SK-N-SH treated with all-trans-retinoic acid at 6 μM for 48 hours (cell line): ENCODE measurements around the gene BMERB1.

Experiments
- ESRRG ChIP-seq: fragments of 250-450 bp; sonication (Bioruptor Pico); IDR thresholded peaks from 2 replicates; pipeline ENCODE4 v1.6.1; 2021; ENCODE audit warnings: mild to moderate bottlenecking
- GLIS3 ChIP-seq: fragments of 250-450 bp; sonication (Bioruptor Pico); IDR thresholded peaks from 2 replicates; pipeline ENCODE4 v1.5.0; 2020; ENCODE audit warnings: mild to moderate bottlenecking, moderate library complexity
- ISL1 ChIP-seq: fragments of 250-450 bp; sonication (Bioruptor Pico); IDR thresholded peaks from 2 replicates; pipeline ENCODE4 v2.1.2; 2022; ENCODE audit warnings: mild to moderate bottlenecking, moderate library complexity
- OSR1 ChIP-seq: fragments of 250-450 bp; sonication (Bioruptor Pico); IDR thresholded peaks from 2 replicates; pipeline ENCODE4 v1.8.0; 2022; ENCODE audit warnings: moderate library complexity, mild to moderate bottlenecking, inconsistent platforms
- PPARA ChIP-seq: fragments of 250-450 bp; sonication (Bioruptor Pico); IDR thresholded peaks from 2 replicates; pipeline ENCODE4 v1.5.0; 2020; ENCODE audit warnings: mild to moderate bottlenecking, borderline replicate concordance
- TCF4 ChIP-seq: fragments of 250-450 bp; sonication (Bioruptor Pico); IDR thresholded peaks from 2 replicates; pipeline ENCODE4 v1.8.0; 2021; ENCODE audit warnings: mild to moderate bottlenecking, moderate library complexity, borderline replicate concordance
- TOX ChIP-seq: fragments of 250-450 bp; sonication (Bioruptor Pico); IDR thresholded peaks from 2 replicates; pipeline ENCODE4 v1.8.0; 2021; ENCODE audit warnings: mild to moderate bottlenecking, moderate library complexity, borderline replicate concordance
- ZFP30 ChIP-seq: fragments of 450-650 bp; formaldehyde crosslinking; IDR thresholded peaks from 2 replicates; pipeline ENCODE4 v1.5.0; 2022; ENCODE audit warnings: mild to moderate bottlenecking, moderate library complexity
- ZNF565 ChIP-seq: fragments of 450-650 bp; formaldehyde crosslinking; conservative IDR thresholded peaks from 2 replicates; pipeline ENCODE4 v1.5.0; 2020; ENCODE audit warnings: low read depth, mild to moderate bottlenecking, moderate library complexity
- ZNF70 ChIP-seq: fragments of 450-650 bp; formaldehyde crosslinking; IDR thresholded peaks from 2 replicates; pipeline ENCODE4 v1.5.0; 2020; ENCODE audit warnings: mild to moderate bottlenecking, moderate library complexity
- TF ChIP-seq, protein P1 (sequence below): fragments of 250-450 bp; sonication (Bioruptor Pico); IDR thresholded peaks from 2 replicates; pipeline ENCODE4 v1.8.0; 2020; ENCODE audit warnings: mild to moderate bottlenecking, moderate library complexity, borderline replicate concordance
- TF ChIP-seq, protein P2 (sequence below): fragments of 250-450 bp; sonication (Bioruptor Pico); IDR thresholded peaks from 2 replicates; pipeline ENCODE4 v1.5.0; 2020; ENCODE audit warnings: mild to moderate bottlenecking, moderate library complexity
- TF ChIP-seq, protein P3 (sequence below): fragments of 250-450 bp; sonication (Bioruptor Pico); IDR thresholded peaks from 2 replicates; pipeline ENCODE4 v1.5.1; 2021; ENCODE audit warnings: mild to moderate bottlenecking, moderate library complexity

DNA sequence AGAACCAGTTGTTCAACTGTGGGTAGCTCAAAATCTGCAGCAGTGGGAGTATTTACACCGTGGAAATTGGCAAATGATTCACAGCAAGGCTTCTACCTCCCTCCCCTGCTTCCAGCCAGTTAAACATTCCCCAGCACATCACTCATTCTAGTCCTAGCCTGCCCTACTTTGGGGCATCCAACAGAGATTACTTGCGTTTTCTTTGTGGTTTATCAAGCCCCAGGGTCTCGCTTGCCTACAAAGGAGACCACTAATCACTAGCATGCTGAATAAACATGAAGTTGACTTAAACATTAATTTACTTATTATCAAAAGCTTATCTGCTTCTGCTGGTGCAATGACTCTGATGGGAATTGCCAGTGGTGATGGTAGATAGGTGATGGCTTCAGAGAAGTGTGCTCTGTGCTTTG lies 114.1 kb downstream of the BMERB1 start:
- TF ChIP-seq ZNF565 (CRISPR knock-in tag) (no peak), GLIS3 (CRISPR knock-in tag) (no peak), ISL1 (CRISPR knock-in tag) (no peak), TOX (CRISPR knock-in tag) (no peak), OSR1 (CRISPR knock-in tag) (no peak), ZFP30 (CRISPR knock-in tag) (no peak), PPARA (CRISPR knock-in tag) (no peak), ZNF70 (CRISPR knock-in tag) (no peak), ESRRG (CRISPR knock-in tag) (no peak), TCF4 (CRISPR knock-in tag) (no peak)
- TF ChIP-seq, protein P1, sequence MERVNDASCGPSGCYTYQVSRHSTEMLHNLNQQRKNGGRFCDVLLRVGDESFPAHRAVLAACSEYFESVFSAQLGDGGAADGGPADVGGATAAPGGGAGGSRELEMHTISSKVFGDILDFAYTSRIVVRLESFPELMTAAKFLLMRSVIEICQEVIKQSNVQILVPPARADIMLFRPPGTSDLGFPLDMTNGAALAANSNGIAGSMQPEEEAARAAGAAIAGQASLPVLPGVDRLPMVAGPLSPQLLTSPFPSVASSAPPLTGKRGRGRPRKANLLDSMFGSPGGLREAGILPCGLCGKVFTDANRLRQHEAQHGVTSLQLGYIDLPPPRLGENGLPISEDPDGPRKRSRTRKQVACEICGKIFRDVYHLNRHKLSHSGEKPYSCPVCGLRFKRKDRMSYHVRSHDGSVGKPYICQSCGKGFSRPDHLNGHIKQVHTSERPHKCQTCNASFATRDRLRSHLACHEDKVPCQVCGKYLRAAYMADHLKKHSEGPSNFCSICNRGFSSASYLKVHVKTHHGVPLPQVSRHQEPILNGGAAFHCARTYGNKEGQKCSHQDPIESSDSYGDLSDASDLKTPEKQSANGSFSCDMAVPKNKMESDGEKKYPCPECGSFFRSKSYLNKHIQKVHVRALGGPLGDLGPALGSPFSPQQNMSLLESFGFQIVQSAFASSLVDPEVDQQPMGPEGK = no peak
- TF ChIP-seq, protein P2, sequence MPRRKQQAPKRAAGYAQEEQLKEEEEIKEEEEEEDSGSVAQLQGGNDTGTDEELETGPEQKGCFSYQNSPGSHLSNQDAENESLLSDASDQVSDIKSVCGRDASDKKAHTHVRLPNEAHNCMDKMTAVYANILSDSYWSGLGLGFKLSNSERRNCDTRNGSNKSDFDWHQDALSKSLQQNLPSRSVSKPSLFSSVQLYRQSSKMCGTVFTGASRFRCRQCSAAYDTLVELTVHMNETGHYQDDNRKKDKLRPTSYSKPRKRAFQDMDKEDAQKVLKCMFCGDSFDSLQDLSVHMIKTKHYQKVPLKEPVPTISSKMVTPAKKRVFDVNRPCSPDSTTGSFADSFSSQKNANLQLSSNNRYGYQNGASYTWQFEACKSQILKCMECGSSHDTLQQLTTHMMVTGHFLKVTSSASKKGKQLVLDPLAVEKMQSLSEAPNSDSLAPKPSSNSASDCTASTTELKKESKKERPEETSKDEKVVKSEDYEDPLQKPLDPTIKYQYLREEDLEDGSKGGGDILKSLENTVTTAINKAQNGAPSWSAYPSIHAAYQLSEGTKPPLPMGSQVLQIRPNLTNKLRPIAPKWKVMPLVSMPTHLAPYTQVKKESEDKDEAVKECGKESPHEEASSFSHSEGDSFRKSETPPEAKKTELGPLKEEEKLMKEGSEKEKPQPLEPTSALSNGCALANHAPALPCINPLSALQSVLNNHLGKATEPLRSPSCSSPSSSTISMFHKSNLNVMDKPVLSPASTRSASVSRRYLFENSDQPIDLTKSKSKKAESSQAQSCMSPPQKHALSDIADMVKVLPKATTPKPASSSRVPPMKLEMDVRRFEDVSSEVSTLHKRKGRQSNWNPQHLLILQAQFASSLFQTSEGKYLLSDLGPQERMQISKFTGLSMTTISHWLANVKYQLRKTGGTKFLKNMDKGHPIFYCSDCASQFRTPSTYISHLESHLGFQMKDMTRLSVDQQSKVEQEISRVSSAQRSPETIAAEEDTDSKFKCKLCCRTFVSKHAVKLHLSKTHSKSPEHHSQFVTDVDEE = no peak
- TF ChIP-seq, protein P3, sequence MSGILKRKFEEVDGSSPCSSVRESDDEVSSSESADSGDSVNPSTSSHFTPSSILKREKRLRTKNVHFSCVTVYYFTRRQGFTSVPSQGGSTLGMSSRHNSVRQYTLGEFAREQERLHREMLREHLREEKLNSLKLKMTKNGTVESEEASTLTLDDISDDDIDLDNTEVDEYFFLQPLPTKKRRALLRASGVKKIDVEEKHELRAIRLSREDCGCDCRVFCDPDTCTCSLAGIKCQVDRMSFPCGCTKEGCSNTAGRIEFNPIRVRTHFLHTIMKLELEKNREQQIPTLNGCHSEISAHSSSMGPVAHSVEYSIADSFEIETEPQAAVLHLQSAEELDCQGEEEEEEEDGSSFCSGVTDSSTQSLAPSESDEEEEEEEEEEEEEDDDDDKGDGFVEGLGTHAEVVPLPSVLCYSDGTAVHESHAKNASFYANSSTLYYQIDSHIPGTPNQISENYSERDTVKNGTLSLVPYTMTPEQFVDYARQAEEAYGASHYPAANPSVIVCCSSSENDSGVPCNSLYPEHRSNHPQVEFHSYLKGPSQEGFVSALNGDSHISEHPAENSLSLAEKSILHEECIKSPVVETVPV (CRISPR knock-in tag) = no peak
